ENCODE results near the gene RNF217.
"Not testable (repeated sequence)": the region's sequence is repeated elsewhere in the genome, so short reads cannot be mapped to it uniquely, and the experiment has no call there.

RNF217 gene

DNA sequence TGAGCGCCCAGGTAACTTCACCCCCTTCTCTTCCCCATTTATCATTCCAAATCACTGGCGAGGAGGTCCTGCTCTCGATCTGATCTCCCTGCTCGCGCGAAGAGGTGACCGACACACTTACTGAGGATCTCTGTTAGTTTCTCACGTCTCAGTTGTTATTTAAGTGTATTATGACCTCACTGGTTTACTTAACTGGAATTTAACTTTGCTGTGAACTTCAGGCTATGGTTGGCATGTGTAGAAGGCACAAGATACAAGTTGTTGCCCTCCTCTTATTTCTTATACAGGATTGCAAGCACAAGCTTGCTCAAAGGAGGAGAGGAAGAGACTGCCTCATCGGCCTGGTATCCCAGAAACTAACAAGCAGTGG lies 1.2 kb downstream of the RNF217 start:
- H3K4me3 ChIP-seq (ENCODE audit: low read depth, low read length), result peak overlapping the region; percentile 62
- H3K9me3 ChIP-seq (ENCODE audit: control insufficient read depth, insufficient read depth, low read depth, low read length), result no peaks in the 10 kb centered on the region
- H3K27me3 ChIP-seq (ENCODE audit: control insufficient read depth, insufficient read depth, low read length), result peaks cover 4% of the 10 kb centered on the region
- peaks cover 14% of the 10 kb centered on the region for H3K4me1 ChIP-seq (ENCODE audit: control insufficient read depth, insufficient read depth, low read length)
- H3K36me3 ChIP-seq (ENCODE audit: control insufficient read depth, insufficient read depth, low read length), result no peaks in the 10 kb centered on the region
- H3K27ac ChIP-seq (ENCODE audit: low read depth, low read length), result no peak overlapping the region
- H3K9ac ChIP-seq (ENCODE audit: low read length), result peak overlapping the region; percentile 27

DNA sequence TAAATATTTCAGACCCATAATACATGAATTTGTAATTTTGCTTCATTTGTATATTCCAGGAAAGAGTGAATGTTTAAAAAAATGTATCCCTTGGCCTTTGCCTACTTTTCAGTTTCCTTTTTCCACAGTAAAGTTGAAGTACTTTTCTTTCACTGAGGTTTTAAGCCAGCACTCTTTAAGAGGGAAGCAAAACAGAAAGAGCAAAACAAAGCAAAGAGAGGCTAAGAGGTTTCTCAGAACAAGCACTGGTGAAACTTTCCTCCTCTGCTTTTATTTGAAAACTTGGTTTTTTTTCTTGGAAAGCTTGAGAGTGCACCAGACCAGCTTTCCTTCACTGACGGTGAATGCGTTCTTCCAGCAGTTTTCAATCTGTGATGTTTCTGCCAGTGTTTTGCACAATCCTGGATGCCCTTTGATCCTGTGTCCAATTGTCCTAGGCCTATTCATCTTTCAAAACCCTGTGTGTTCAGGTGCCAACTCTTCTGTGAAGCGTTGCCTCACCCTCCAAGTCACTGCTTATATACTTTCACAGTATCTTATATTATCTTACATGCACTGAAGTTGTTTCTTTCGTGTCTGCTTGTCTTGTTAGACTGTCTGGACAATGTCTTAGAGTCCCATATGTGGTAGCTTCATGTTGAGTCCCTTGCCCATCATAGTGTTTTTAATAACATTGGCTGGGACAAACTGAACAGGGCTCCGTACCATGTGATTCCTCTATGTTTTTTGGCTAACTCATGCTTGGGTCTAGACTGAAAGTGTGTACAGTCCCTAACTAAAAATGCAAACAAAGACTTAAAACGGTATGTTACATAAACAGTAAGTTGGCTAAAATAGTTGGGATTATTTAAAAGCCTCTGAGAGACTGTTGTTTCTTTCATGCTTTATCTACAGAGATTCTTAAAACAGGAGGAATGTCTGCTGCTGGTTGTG lies 1.9 kb downstream of the RNF217 start:
- Histone ChIP-seq H3K4me1 (ENCODE audit: control insufficient read depth, insufficient read depth, low read length) (peaks cover 14% of the 10 kb centered on the region), H3K36me3 (ENCODE audit: control insufficient read depth, insufficient read depth, low read length) (no peaks in the 10 kb centered on the region), H3K9me3 (ENCODE audit: control insufficient read depth, insufficient read depth, low read depth, low read length) (no peaks in the 10 kb centered on the region), H3K4me3 (ENCODE audit: low read depth, low read length) (peak overlapping the region; percentile 62), H3K27ac (ENCODE audit: low read depth, low read length) (no peak overlapping the region), H3K27me3 (ENCODE audit: control insufficient read depth, insufficient read depth, low read length) (peaks cover 4% of the 10 kb centered on the region), H3K9ac (ENCODE audit: low read length) (peak overlapping the region; percentile 19)

DNA sequence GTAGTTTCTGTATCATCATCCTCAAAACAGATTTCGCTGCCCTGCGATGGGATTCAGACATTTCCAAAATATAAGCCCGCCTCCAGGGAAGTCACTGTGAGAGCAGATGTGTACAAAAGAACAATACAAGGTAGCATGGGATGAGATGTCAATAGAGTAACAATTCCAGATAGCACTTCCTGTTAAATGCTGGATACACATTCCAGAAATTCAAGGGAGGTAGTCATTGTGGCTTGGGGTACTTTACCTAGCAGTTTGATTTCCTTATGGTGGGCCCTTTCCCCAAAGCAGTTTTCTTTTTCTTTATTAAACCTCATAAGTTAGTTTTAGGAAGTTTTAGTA lies 2.5 kb downstream of the RNF217 start:
- Histone ChIP-seq H3K27ac (ENCODE audit: low read depth, low read length) (no peak overlapping the region), H3K4me1 (ENCODE audit: control insufficient read depth, insufficient read depth, low read length) (peaks cover 14% of the 10 kb centered on the region), H3K9me3 (ENCODE audit: control insufficient read depth, insufficient read depth, low read depth, low read length) (no peaks in the 10 kb centered on the region), H3K36me3 (ENCODE audit: control insufficient read depth, insufficient read depth, low read length) (no peaks in the 10 kb centered on the region), H3K27me3 (ENCODE audit: control insufficient read depth, insufficient read depth, low read length) (peaks cover 4% of the 10 kb centered on the region), H3K4me3 (ENCODE audit: low read depth, low read length) (peak overlapping the region; percentile 62), H3K9ac (ENCODE audit: low read length) (no peak overlapping the region)

DNA sequence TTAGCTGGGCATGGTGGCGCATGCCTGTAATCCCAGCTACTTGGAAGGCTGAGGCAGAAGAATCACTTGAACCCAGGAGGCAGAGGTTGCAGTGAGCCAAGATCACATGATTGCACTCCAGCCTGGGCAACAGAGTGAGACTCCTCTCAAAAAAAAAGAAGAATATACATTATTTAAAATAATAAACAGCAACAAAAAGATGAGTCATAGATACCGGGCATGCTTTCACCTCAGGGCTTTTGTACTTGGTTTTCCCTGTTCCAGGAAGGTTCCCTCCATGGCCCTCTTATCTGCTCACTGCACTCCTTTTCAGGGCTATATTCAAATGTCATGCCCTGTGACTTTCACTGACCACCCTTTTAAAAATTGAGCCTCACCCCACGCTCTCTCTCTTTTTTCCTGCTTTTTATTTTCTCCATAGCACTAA lies 3.2 kb downstream of the RNF217 start:
- H3K36me3 ChIP-seq (ENCODE audit: control insufficient read depth, insufficient read depth, low read length); H3K27ac ChIP-seq (ENCODE audit: low read depth, low read length); H3K9ac ChIP-seq (ENCODE audit: low read length); H3K4me3 ChIP-seq (ENCODE audit: low read depth, low read length); H3K27me3 ChIP-seq (ENCODE audit: control insufficient read depth, insufficient read depth, low read length); H3K9me3 ChIP-seq (ENCODE audit: control insufficient read depth, insufficient read depth, low read depth, low read length): not testable (repeated sequence)
- H3K4me1 ChIP-seq (ENCODE audit: control insufficient read depth, insufficient read depth, low read length), result peaks cover 14% of the 10 kb centered on the region

DNA sequence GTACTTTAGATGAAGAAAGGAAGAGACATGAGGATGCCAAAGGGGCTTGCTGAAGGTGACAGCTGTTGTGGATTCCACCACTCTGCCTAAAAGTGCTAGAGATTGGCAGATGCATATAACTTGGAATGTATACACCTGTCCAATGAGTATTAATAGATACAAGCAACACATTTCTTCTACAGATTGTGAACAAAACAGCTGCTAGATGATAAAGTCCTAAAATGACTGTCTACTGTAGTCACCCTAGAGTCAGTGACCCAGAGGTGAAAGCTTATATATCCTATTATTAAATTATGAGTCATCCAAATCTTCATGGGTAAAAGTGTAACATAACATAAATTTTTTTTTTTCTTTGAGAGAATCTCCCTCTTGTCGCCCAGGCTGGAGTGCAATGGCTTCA lies 5.2 kb downstream of the RNF217 start:
- H3K36me3 ChIP-seq (ENCODE audit: control insufficient read depth, insufficient read depth, low read length), result peaks cover 4% of the 10 kb centered on the region; the same call in 1 of the 2 replicates
- no peak overlapping the region for H3K4me3 ChIP-seq (ENCODE audit: low read depth, low read length)
- H3K4me1 ChIP-seq (ENCODE audit: control insufficient read depth, insufficient read depth, low read length), result peaks cover 14% of the 10 kb centered on the region
- H3K27me3 ChIP-seq (ENCODE audit: control insufficient read depth, insufficient read depth, low read length), result no peaks in the 10 kb centered on the region
- no peaks in the 10 kb centered on the region for H3K9me3 ChIP-seq (ENCODE audit: control insufficient read depth, insufficient read depth, low read depth, low read length)
- H3K27ac ChIP-seq (ENCODE audit: low read depth, low read length), result no peak overlapping the region
- H3K9ac ChIP-seq (ENCODE audit: low read length), result no peak overlapping the region

DNA sequence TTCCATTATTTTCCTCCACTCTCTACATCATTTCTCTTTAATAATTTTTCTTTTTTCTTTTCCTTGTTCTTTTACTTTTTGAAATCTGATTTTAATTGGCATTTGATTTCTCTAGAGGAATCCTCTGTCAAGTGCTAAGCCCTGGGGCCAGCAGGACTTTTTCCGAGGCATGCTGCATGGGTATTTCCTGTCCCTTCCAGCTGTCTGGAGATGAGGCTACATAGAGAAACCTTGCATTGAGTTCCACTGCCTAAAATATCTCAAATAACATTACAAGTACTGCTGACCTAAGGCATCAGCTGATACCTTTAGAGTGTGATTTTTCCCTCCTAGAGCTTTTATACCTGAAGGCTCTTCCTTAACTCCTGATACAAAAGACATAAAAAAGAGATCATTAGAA lies 6.2 kb downstream of the RNF217 start:
- Histone ChIP-seq H3K9ac (ENCODE audit: low read length) (no peak overlapping the region), H3K27me3 (ENCODE audit: control insufficient read depth, insufficient read depth, low read length) (no peaks in the 10 kb centered on the region), H3K4me3 (ENCODE audit: low read depth, low read length) (no peak overlapping the region), H3K36me3 (ENCODE audit: control insufficient read depth, insufficient read depth, low read length) (peaks cover 4% of the 10 kb centered on the region; the same call in 1 of the 2 replicates), H3K4me1 (ENCODE audit: control insufficient read depth, insufficient read depth, low read length) (peaks cover 14% of the 10 kb centered on the region), H3K27ac (ENCODE audit: low read depth, low read length) (no peak overlapping the region), H3K9me3 (ENCODE audit: control insufficient read depth, insufficient read depth, low read depth, low read length) (no peaks in the 10 kb centered on the region)

DNA sequence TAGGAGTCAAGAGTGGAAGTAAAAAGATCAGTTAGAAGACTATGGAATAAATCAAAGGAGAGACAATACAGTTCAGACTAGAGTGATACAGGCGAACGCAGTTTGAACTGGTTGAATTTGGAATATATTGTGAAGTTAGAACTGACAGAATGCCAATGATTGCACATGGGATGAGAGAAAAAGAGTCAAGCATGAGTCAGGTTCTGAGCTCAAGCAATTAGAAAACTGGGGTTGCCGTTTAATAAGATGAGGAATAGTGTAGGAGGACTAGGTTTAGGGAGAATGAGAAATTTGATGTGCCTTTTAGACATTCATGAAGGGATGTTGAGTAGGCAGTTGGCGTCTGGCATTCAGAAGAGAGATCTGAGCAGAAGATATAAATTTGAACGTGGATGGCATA lies 8.0 kb downstream of the RNF217 start:
- Histone ChIP-seq H3K4me1 (ENCODE audit: control insufficient read depth, insufficient read depth, low read length) (no peaks in the 10 kb centered on the region), H3K27ac (ENCODE audit: low read depth, low read length) (no peak overlapping the region), H3K27me3 (ENCODE audit: control insufficient read depth, insufficient read depth, low read length) (no peaks in the 10 kb centered on the region), H3K9me3 (ENCODE audit: control insufficient read depth, insufficient read depth, low read depth, low read length) (no peaks in the 10 kb centered on the region), H3K9ac (ENCODE audit: low read length) (no peak overlapping the region), H3K4me3 (ENCODE audit: low read depth, low read length) (no peak overlapping the region), H3K36me3 (ENCODE audit: control insufficient read depth, insufficient read depth, low read length) (peaks cover 4% of the 10 kb centered on the region; the same call in 1 of the 2 replicates)

DNA sequence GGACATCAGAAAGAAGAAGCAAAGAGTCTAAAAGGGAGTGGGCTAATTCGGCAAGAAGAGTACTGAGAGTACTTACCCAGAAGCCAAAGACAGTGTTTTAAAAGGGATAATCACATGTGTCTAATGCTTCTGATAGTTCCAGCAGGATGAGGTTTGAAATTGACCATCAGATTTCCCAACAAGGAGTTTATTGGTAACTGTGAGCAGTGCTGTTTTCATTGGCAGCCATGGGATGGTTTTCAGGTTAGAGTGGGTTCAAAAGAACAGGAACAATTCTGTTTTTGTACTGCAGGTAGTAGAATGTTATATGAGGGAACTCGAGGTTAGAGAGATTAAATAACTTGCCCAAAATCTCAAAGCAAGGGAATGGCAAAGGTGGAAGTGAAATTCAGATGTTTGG lies 8.5 kb downstream of the RNF217 start:
- H3K27me3 ChIP-seq (ENCODE audit: control insufficient read depth, insufficient read depth, low read length), result no peaks in the 10 kb centered on the region
- H3K4me3 ChIP-seq (ENCODE audit: low read depth, low read length), result no peak overlapping the region
- no peak overlapping the region for H3K27ac ChIP-seq (ENCODE audit: low read depth, low read length)
- H3K9me3 ChIP-seq (ENCODE audit: control insufficient read depth, insufficient read depth, low read depth, low read length), result no peaks in the 10 kb centered on the region
- peaks cover 4% of the 10 kb centered on the region; the same call in 1 of the 2 replicates for H3K36me3 ChIP-seq (ENCODE audit: control insufficient read depth, insufficient read depth, low read length)
- no peaks in the 10 kb centered on the region for H3K4me1 ChIP-seq (ENCODE audit: control insufficient read depth, insufficient read depth, low read length)
- H3K9ac ChIP-seq (ENCODE audit: low read length), result no peak overlapping the region

DNA sequence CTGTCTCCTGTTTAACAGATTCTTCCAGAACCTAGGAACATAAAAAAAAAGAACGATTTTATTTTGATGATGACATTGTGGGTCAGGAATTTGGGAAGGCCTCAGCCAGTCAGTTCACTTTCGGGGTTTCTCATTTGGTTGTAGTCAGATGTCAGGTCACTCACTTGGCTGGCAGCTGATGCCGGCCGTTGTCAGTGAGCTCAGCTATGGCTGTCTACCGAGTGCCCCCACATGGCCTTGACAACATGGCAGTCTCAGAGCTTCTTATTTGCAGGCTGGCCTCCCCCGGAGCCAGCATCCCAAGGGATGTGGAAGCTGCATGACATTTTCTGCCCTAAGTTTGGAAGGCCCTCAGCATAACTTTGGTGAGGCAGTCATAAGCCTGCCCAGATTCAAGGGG lies 11.5 kb downstream of the RNF217 start:
- Histone ChIP-seq H3K4me3 (ENCODE audit: low read depth, low read length) (no peak overlapping the region), H3K27ac (ENCODE audit: low read depth, low read length) (no peak overlapping the region), H3K4me1 (ENCODE audit: control insufficient read depth, insufficient read depth, low read length) (no peaks in the 10 kb centered on the region), H3K27me3 (ENCODE audit: control insufficient read depth, insufficient read depth, low read length) (no peaks in the 10 kb centered on the region), H3K9ac (ENCODE audit: low read length) (no peak overlapping the region), H3K36me3 (ENCODE audit: control insufficient read depth, insufficient read depth, low read length) (peaks cover 12% of the 10 kb centered on the region), H3K9me3 (ENCODE audit: control insufficient read depth, insufficient read depth, low read depth, low read length) (peaks cover 4% of the 10 kb centered on the region; the same call in 1 of the 2 replicates)

DNA sequence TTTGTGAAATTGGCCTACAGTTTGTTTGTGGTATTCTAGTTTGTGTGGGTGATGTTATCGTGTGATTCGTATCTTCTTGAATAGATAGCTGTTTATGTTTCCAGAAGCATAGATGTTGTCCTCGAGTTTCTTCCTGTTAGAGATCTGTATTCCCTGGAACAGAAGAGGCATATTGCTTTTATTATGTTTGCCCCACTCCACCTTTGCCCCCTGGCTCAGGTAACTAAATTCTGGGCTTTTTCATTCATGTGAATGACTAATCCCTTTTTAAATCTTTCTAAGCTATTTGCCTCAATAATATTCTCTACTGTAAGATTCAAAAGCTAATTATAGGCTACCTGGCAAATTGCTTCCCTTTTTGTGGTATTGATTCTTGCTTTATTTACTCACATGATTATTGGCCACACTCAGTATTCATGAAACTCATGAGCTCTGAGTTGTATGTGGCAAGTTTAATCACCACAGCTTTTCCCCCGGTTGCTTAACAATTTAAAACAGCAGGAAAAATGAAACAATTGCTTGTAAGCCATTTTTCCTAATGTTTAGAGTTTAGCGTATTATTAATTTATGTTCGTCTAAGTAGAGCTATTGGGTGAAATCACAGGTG lies 12.6 kb downstream of the RNF217 start:
- Histone ChIP-seq H3K9ac (ENCODE audit: low read length) (no peak overlapping the region), H3K4me1 (ENCODE audit: control insufficient read depth, insufficient read depth, low read length) (no peaks in the 10 kb centered on the region), H3K9me3 (ENCODE audit: control insufficient read depth, insufficient read depth, low read depth, low read length) (peaks cover 7% of the 10 kb centered on the region; the same call in 1 of the 2 replicates), H3K4me3 (ENCODE audit: low read depth, low read length) (no peak overlapping the region), H3K27ac (ENCODE audit: low read depth, low read length) (no peak overlapping the region), H3K27me3 (ENCODE audit: control insufficient read depth, insufficient read depth, low read length) (no peaks in the 10 kb centered on the region), H3K36me3 (ENCODE audit: control insufficient read depth, insufficient read depth, low read length) (peaks cover 12% of the 10 kb centered on the region)
